Measurements from ENCODE around the gene RABGAP1L.
"Not testable (repeated sequence)": the region's sequence is repeated elsewhere in the genome, so short reads cannot be mapped to it uniquely, and the experiment has no call there.

The RABGAP1L gene

GRCh38 chr1:174408146-174408545 is 248.8 kb downstream of the RABGAP1L start:
- no peak for TF ChIP-seq CTCF (IDR thresholded peaks at IDR 0.05; ENCODE audit: low read depth, low read length)
- H3K4me3 ChIP-seq (ENCODE audit: low read depth, low read length): no peak overlapping the region

- H3K4me3 ChIP-seq (ENCODE audit: low read depth, low read length): not testable (repeated sequence)
These were observed 250.5 kb downstream of the RABGAP1L start for GRCh38 chr1:174409801-174410200.

GRCh38 chr1:174413632-174414031 is 254.3 kb downstream of the RABGAP1L start:
- H3K4me3 ChIP-seq (ENCODE audit: low read depth, low read length): no peak overlapping the region
- TF ChIP-seq CTCF (IDR thresholded peaks at IDR 0.05; ENCODE audit: low read depth, low read length): peak; percentile 23; the same call in 1 of the 2 replicates

GRCh38 chr1:174414203-174414602 is 254.9 kb downstream of the RABGAP1L start:
- H3K4me3 ChIP-seq (ENCODE audit: low read depth, low read length): no peak overlapping the region
- TF ChIP-seq CTCF (IDR thresholded peaks at IDR 0.05; ENCODE audit: low read depth, low read length): no peak

GRCh38 chr1:174415506-174415905 is 256.2 kb downstream of the RABGAP1L start:
- no peak for TF ChIP-seq CTCF (IDR thresholded peaks at IDR 0.05; ENCODE audit: low read depth, low read length)
- no peak overlapping the region for H3K4me3 ChIP-seq (ENCODE audit: low read depth, low read length)

- TF ChIP-seq CTCF (IDR thresholded peaks at IDR 0.05; ENCODE audit: low read depth, low read length): no peak
These were observed 258.6 kb downstream of the RABGAP1L start for GRCh38 chr1:174417921-174418320.

GRCh38 chr1:174425121-174425520 is 265.8 kb downstream of the RABGAP1L start:
- no peak for TF ChIP-seq CTCF (IDR thresholded peaks at IDR 0.05; ENCODE audit: low read depth, low read length)
- no peak overlapping the region for H3K4me3 ChIP-seq (ENCODE audit: low read depth, low read length)

More at GRCh38 chr1:174417921-174418320, 258.6 kb downstream of the RABGAP1L start:
- no peak overlapping the region for H3K4me3 ChIP-seq (ENCODE audit: low read depth, low read length)

GRCh38 chr1:174426153-174426552 is 266.8 kb downstream of the RABGAP1L start:
- no peak for TF ChIP-seq CTCF (IDR thresholded peaks at IDR 0.05; ENCODE audit: low read depth, low read length)
- no peak overlapping the region for H3K4me3 ChIP-seq (ENCODE audit: low read depth, low read length)

Measured in WI38 (cell line).